Epithelial cell of alveolus of lung (primary cell): ENCODE results near the gene EIF4ENIF1. TPM values are rescaled to one million over a fixed set of nuclear protein-coding genes. Genes with fewer than 3 reads are reported as not detected.

Source experiments
- total RNA-seq: library from RNA; depleted of rRNA; stranded (reverse); fragments of >200 nt; gene quantifications from 2 replicates; pipeline ENCODE4 v1.2.1, GENCODE V29; 2015

The EIF4ENIF1 gene, protein sequence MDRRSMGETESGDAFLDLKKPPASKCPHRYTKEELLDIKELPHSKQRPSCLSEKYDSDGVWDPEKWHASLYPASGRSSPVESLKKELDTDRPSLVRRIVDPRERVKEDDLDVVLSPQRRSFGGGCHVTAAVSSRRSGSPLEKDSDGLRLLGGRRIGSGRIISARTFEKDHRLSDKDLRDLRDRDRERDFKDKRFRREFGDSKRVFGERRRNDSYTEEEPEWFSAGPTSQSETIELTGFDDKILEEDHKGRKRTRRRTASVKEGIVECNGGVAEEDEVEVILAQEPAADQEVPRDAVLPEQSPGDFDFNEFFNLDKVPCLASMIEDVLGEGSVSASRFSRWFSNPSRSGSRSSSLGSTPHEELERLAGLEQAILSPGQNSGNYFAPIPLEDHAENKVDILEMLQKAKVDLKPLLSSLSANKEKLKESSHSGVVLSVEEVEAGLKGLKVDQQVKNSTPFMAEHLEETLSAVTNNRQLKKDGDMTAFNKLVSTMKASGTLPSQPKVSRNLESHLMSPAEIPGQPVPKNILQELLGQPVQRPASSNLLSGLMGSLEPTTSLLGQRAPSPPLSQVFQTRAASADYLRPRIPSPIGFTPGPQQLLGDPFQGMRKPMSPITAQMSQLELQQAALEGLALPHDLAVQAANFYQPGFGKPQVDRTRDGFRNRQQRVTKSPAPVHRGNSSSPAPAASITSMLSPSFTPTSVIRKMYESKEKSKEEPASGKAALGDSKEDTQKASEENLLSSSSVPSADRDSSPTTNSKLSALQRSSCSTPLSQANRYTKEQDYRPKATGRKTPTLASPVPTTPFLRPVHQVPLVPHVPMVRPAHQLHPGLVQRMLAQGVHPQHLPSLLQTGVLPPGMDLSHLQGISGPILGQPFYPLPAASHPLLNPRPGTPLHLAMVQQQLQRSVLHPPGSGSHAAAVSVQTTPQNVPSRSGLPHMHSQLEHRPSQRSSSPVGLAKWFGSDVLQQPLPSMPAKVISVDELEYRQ
- total RNA-seq: 6.9 and 7.1 TPM in 2 replicates

DNA sequence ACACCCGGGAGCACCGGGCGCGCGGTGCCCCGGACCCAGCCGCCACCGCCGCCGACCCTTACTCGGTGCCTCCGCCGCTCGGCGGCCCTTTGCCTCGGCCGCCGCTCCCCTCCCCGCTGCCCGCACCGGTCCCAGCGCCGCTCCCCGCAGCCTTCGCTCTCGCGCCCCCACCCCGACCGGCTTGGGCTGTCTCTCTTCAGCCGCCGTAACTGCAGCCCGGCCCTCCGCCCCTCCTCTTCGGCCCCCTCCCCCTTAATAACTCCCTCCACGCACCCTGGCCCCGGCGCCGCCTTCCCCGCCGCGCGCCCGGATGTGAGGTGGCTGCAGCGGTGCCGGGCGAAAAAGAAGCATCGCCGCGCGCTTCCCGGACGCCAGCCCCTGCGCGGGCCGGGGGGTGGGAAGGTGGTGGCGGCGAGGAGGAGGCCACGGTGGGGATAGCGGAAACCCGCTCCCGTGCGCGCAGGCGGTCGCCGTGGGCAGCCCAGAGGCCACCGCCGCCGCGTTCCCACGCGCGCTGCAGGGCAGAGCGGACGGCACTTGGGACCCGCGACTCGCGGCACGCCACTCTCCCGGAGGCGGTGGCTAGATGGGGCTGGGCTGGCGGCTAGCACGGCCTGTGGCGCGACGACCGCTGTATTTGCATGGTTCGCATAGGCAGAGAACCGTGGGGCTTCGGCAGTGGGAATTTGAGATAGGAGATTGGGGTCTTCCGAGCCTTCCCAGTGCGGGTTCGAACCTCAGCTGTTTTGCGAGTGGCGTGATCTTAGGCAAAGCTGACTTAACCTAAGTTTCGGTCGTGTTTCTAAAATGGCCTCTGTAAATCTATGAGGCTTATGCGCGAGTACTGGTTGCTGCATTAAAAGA lies at the start of gene EIF4ENIF1:
EIF4ENIF1 (minus strand) TSS at position 211 of the 864 bp plus-strand sequence. CDS start 1,124 bp downstream, outside the sequence.

DNA sequence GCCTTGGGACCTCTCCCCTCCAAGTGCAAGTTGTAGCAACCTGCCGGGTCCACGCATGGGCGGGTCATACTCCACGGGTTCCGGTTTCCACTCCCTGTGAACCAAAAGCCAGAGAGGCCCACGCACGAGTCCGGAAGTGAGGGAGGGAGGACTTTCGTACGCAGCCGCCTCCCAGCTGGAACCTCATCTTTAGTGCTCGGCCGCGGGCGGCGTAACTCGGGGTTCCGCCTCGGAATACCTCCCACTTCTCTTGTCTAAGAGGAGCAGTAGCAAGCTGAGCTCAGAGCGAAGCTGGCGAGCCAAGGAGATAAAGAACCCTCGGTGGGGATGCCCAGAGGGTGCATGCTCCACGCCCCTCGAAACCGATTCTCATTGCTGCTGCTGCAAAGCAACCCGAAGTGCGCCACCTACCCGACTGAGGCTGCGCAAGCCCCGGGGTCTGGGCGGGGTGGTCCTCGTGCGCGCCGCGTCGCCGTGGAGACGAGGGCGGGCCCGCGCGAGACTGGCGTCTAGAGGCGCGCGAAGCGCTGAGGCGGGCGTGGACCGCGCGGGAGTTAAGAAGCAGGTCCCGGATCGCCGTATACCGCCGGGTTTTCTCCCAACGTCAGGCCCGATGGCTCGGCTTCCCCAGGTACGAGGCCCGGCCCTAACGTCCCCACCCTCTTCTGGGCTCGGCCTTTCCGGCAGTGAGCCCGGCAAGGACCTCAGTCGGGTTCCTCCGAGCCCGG lies 6.5 kb upstream of the EIF4ENIF1 start, which contains the start of gene SFI1:
SFI1 (plus strand) TSS at position 530 of the 728 bp plus-strand sequence. CDS start 11,749 bp downstream, outside the sequence.

DNA sequence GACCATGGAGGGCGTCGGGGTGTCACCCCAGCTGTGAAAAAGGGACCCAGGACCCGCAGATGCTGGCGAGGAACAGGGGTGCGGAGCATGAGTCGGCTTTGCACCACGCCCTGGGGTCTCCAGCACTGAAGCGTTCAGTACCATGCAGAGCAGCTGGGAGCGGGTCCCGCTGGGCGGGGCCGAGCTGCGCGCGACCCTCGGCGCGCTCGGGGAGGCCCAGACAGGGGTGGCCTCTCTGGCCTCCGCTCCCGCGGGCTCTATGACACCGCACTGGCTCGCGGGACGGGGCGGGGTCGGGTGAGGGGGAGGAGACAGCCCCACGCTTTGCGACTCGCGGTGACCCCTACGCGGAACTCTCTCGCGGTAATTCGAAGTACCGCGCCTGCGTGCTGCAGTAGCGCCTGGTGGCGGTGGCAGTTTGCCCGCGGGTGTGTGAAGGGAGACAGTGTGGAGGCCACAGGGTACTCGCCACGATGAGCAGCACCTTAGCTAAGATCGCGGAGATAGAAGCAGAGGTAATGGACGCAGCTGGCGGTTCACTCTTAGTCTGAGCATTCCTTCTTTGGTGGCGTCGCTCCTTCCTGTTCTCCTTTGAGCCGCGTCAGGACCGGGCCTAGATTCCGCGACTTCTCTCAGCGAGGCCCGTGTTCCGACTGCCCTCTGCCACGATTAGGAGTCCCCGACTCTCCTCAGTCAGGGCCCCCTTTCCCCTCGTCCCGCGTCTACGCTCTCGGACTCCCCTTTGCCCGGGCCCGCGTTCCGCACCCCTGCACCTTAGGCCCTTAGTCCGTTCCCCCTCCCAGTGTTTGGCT lies 90.2 kb downstream of the EIF4ENIF1 start, which contains the start of gene DRG1:
DRG1 (plus strand) TSS at position 394 of the 812 bp plus-strand sequence; CDS start at position 474, 80 bp downstream.

Other genes with a start within 250 kb of the EIF4ENIF1 start
- gene PIK3IP1, start 197.4 kb downstream of the EIF4ENIF1 start, total RNA-seq: 20.8 and 22.3 TPM in 2 replicates
- 19.0 and 19.6 TPM in 2 replicates for gene PATZ1, start 143.5 kb downstream of the EIF4ENIF1 start, total RNA-seq
- 48.4 and 66.3 TPM in 2 replicates for gene DRG1, start 90.2 kb downstream of the EIF4ENIF1 start, total RNA-seq
- 6.6 and 12.6 TPM in 2 replicates for gene SFI1, start 6.7 kb upstream of the EIF4ENIF1 start, total RNA-seq
- 37.2 and 39.4 TPM in 2 replicates for gene PISD, start 172.4 kb upstream of the EIF4ENIF1 start, total RNA-seq